ENCODE results near the gene CSPG4. TPM values are rescaled to one million over a fixed set of nuclear protein-coding genes. Genes with fewer than 3 reads are reported as not detected.
"Not testable (repeated sequence)": the region's sequence is repeated elsewhere in the genome, so short reads cannot be mapped to it uniquely, and the experiment has no call there.

The CSPG4 gene
- total RNA-seq, 2 experiments from 2014 or later = not detected

- Mint-ChIP-seq H3K36me3 (peaks cover 25% of the 10 kb centered on the region), H3K4me1 (peaks cover 23% of the 10 kb centered on the region), H3K27me3 (no peaks in the 10 kb centered on the region), H3K27ac (peak within 1 kb of the TSS; percentile 96), H3K4me3 (peak within 1 kb of the TSS; percentile 87), H3K9me3 (no peaks in the 10 kb centered on the region)
- DNase-seq = peak; percentile 94
Measured at GRCh38 chr15:75639709-75640482, 72.8 kb downstream of the CSPG4 start, which contains the start of gene IMP3. Gene IMP3 (minus strand): TSS chr15:75640224. CDS start chr15:75640168, 56 bp downstream.

- no peaks in the 10 kb centered on the region for H3K27me3 Mint-ChIP-seq
- H3K4me1 Mint-ChIP-seq = peaks cover 23% of the 10 kb centered on the region
- H3K27ac Mint-ChIP-seq = peak overlapping the region; percentile 96
- H3K4me3 Mint-ChIP-seq = peak overlapping the region; percentile 87
- DNase-seq = no peak
- no peaks in the 10 kb centered on the region for H3K9me3 Mint-ChIP-seq
- H3K36me3 Mint-ChIP-seq = peaks cover 25% of the 10 kb centered on the region
Measured at GRCh38 chr15:75639191-75639708, 73.4 kb downstream of the CSPG4 start.

GRCh38 chr15:75637245-75638009 lies 75.2 kb downstream of the CSPG4 start:
- no peaks in the 10 kb centered on the region for H3K27me3 Mint-ChIP-seq
- no peaks in the 10 kb centered on the region for H3K9me3 Mint-ChIP-seq
- H3K4me1 Mint-ChIP-seq = peaks cover 23% of the 10 kb centered on the region
- DNase-seq = no peak
- H3K36me3 Mint-ChIP-seq = peaks cover 25% of the 10 kb centered on the region
- no peak overlapping the region for H3K27ac Mint-ChIP-seq
- peak overlapping the region; percentile 87 for H3K4me3 Mint-ChIP-seq

GRCh38 chr15:75636026-75636425 lies 76.6 kb downstream of the CSPG4 start:
- Mint-ChIP-seq H3K27ac (peak overlapping the region; percentile 25), H3K27me3 (no peaks in the 10 kb centered on the region), H3K4me1 (peaks cover 21% of the 10 kb centered on the region), H3K4me3 (no peak overlapping the region), H3K9me3 (no peaks in the 10 kb centered on the region), H3K36me3 (peaks cover 25% of the 10 kb centered on the region)
- DNase-seq = no peak

- H3K27ac Mint-ChIP-seq, H3K27me3 Mint-ChIP-seq, H3K4me3 Mint-ChIP-seq, DNase-seq, H3K9me3 Mint-ChIP-seq: not testable (repeated sequence)
- H3K4me1 Mint-ChIP-seq = peaks cover 20% of the 10 kb centered on the region
- peaks cover 19% of the 10 kb centered on the region for H3K36me3 Mint-ChIP-seq
Measured at GRCh38 chr15:75633922-75634321, 78.7 kb downstream of the CSPG4 start.

GRCh38 chr15:75631935-75632334 lies 80.7 kb downstream of the CSPG4 start:
- no peaks in the 10 kb centered on the region for H3K27me3 Mint-ChIP-seq
- H3K4me1 Mint-ChIP-seq = peaks cover 11% of the 10 kb centered on the region
- peaks cover 5% of the 10 kb centered on the region for H3K36me3 Mint-ChIP-seq
- no peak overlapping the region for H3K4me3 Mint-ChIP-seq
- no peaks in the 10 kb centered on the region for H3K9me3 Mint-ChIP-seq
- no peak for DNase-seq
- no peak overlapping the region for H3K27ac Mint-ChIP-seq

- Mint-ChIP-seq H3K4me3 (peak within 1 kb of the TSS; percentile 92), H3K27ac (peak within 1 kb of the TSS; percentile 97), H3K9me3 (peaks cover 8% of the 10 kb centered on the region), H3K4me1 (peaks cover 34% of the 10 kb centered on the region), H3K36me3 (peaks cover 22% of the 10 kb centered on the region), H3K27me3 (no peaks in the 10 kb centered on the region)
- DNase-seq = peak; percentile 92
Measured at GRCh38 chr15:75625542-75626347, 86.9 kb downstream of the CSPG4 start, which contains the start of gene SNUPN. Gene SNUPN (minus strand): TSS chr15:75625725. CDS start chr15:75621051, 4,674 bp downstream.

Other genes with a start within 250 kb of the CSPG4 start
- gene PTPN9, start 133.5 kb downstream of the CSPG4 start, total RNA-seq = 10 to 100 TPM; 12.1 to 13.2 TPM
- gene SNUPN, start 87.1 kb downstream of the CSPG4 start, total RNA-seq = 10 to 100 TPM; 34.1 to 34.8 TPM
- gene IMP3, start 72.6 kb downstream of the CSPG4 start, total RNA-seq = 100 to 1,000 TPM; 132 to 134 TPM
- gene SNX33, start 64.9 kb downstream of the CSPG4 start, total RNA-seq = 1 to 10 TPM; 2.6 to 3.3 TPM
- gene UBE2Q2, start 130.6 kb upstream of the CSPG4 start, total RNA-seq = 10 to 100 TPM; 17.6 to 18.8 TPM
- 10 to 100 TPM; 48.2 to 49.5 TPM for gene FBXO22, start 191.0 kb upstream of the CSPG4 start, total RNA-seq